Inflammatory macrophage treated with lipopolysaccharide for 1 hour (primary cell): ENCODE measurements around the gene CNDP2.

Source experiments
- DNase-seq, 2 donors: peaks; one replicate each; pipeline ENCODE4 v3.0.0-alpha.2; 2020 to 2022

CNDP2 gene

GRCh38 chr18:74495581-74496507 is at the start of gene CNDP2:
Gene CNDP2, plus strand, starts transcription at chr18:74496363. Its CDS starts 3,611 bp downstream, at chr18:74499974.
- peak; percentile 98 for DNase-seq

DNA sequence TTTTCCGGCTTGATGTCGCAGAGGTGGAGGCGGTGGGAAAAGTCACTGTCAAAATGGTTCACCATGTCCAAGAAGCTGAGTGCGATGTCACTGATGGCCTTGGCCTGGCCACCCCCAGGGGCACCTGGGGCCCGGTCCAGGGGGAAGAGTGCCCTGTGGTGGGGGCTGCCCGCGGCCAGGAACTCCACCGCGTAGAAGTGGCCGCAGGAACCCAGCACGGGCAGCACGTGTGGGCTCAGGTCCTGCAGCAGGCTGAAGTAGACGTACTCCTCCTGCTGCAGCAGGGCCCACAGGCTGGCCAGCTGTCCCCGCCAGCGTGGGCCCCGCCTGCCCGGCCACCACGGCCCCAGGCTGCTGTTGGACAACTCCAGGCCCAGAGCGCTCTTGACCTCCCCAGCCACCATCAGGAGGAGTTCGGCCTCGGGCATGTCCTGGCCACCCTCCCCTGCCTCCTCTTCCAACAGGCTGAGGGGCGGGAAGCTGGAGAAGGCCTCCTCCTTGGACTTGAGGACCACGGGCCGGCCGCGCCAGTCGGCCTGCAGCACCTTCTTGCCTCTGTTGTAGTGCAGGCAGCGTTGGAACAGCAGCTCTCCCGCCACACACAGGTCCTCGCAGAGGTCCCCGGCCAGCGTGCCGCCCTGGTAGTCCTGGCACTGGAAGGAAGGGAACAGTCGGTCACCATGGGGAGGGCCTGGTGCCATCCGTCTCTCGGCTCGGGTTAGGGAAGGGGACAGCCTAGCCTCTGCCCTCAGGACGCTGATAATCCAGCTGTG is 49.3 kb upstream of the CNDP2 start:
- no peak for DNase-seq

DNA sequence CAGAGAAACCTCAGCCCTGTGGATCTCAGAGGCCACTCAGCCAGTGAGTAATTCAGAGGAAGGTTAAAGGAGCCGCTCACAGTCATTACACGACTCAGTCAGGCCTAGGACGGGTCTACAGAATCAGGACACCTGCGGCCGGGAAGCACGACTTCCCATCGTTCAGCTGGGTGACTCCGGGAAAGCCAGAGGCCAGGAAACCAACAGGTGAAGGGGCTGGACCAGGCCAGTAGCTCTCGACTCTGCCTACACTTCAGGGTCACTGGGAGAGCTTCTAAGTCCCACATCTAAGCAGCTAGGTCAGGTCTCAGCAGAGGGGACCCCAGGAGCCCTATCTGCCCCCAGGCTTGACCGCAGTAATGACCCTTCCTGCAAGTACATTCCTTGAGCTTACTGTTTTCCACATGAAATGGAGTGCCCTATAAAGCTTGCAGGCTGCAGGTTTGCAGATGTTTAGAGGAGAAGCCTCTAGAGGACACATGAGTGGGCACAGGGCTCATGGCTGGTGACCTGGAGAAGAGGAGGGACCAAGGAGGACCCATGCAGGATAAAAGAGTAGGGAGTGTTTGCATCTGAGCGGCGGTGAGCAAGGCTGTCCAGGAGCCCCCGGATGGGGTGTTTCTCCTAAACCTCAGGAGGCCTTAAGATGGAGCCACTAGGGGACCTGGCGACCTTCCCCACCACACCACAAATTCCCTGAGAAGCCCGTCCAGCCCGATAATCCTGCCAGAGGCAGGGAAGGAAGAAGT is 48.6 kb upstream of the CNDP2 start:
- DNase-seq: no peak

DNA sequence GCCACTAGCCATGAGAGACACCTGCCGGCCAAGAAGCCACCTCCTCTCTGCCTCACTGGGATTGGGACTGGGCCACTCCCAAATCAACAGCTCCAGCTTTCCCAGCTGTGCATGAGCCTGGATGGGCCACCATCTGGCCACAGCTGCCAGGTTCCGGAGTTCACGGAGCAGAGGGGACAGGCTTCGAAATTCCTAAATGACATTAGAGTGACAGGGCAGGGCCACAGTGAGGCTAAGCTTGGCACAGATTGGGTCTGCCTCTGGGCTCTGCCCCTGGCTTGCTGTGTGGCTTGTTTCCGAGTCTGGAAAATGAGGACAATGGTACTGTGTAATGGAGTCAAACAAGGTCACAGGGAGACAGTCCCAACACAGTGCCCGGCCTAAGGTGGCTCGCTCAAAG is 45.5 kb upstream of the CNDP2 start:
- DNase-seq: no peak

- DNase-seq: no peak
Observed at GRCh38 chr18:74451148-74451547, 45.0 kb upstream of the CNDP2 start.

DNA sequence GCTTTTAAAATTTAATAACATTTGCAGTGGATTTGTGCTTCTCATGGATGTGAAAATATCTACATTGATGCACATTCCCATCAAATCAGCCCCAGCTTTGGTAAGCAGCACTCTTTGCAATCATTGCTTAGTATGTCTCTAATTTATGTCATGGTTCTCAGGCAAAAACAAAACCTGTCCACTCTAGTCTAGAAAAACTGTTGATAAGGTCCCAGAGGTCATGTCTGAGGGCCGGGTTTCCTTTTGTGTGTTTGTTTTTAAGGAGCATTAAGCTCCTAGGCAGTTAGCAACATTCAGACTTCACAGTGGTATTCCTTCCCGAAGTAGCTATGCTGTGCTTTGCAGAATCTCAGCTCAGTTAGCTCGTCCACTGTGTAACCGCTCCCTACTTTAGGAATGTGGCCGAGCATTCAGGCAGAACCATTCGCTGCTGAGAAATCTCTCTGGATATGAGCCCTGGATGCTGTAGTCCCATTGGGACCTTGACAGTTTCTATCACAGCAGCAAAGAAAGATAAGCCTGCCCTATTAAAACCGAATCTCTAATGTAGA is 43.1 kb upstream of the CNDP2 start:
- no peak for DNase-seq

- no peak for DNase-seq
Observed at GRCh38 chr18:74453642-74454198, 42.4 kb upstream of the CNDP2 start.

- DNase-seq: no peak
Observed at GRCh38 chr18:74454279-74454751, 41.8 kb upstream of the CNDP2 start.

DNA sequence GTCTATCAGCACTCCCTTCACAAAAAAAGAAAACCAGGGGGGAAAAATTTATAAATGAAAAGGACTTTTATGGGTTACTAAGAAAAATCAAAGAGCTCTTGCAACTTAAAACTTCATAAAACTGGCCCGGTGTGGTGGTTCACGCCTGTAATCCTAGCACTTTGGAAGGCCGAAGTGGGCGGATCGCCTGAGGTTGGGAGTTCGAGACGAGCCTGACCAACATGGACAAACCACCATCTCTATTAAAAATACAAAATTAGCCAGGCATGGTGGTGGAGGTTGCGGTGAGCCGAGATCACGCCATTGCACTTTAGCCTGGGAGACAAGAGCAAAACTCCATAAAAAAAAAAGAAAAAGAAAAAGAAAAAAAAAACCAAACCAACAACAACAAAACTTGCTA is 40.8 kb upstream of the CNDP2 start:
- no peak for DNase-seq

- peak; percentile 23 to 73 for DNase-seq
Observed at GRCh38 chr18:74456017-74456348, 40.2 kb upstream of the CNDP2 start.

GRCh38 chr18:74456349-74457042 is 39.7 kb upstream of the CNDP2 start:
- no peak for DNase-seq

DNA sequence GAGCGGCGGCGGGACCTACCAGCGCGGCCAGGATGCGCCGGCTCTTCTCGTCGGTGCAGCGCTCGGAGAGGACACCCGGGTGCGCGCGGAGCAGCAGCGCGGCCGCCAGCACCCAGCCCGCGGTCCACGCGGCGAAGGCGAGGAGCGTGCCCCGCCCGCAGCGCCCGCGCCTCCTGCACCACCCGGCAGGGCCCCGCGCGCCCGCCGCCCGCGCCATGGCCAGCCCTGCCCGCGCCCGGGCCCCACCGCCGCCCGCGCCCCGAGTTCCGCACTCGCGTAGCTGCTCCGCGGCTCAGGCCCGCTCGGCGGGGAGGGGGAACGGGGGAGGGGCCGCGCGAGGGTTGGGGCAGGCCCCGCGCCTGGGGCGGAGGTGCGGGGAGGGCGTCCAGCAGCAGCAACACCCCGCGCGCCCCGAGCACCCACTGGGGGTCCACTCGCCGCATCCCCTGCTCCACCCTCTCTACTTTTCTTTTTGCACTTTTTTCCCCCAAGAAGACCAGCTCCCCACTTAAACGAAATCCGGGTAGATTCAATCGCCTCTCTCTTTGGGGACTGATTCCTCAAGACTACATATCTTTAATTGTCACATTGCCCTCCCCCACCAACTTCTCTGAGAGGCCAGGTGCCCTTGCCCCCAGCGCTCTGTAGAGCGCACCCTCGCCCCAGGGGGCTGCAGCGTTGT is 39.0 kb upstream of the CNDP2 start, which contains the start of gene DIPK1C:
DIPK1C (minus strand) TSS at position 266 of the 682 bp plus-strand sequence; CDS start at position 217, 49 bp downstream.
- no peak for DNase-seq

DNA sequence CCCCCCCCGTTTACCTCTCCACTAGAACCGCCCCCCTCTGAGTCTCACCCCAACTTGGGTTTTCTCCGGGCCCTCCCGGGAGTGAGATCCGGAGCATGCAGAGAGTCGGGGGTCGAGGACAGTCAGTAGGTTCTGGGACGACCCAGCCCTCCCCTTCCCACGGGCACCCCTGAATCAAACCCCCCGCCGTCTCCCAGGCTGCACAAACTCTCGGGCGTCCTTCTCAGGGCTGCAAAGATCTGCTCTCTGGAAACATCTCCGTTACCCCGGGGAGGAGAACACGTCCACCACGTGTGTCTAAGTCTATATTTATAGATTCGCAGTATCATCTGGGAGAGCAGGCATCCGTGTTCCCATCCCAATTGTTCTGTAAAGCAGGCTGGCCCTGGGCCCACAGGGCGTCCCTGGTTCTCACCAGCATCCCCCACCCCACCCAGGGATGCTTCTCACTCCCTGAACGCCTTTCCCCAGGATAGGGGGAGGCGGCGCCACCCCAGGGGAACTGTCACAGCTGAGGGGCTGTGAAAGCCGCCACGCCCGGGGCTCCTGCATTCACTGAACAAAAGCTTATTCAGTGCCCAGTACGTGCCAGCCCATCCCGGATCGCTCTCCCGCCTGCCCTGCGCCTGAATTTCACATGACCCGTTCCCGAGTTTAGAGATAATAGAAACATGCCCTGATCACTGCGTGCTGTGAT is 38.3 kb upstream of the CNDP2 start:
- DNase-seq: no peak

GRCh38 chr18:74459889-74460288 is 36.3 kb upstream of the CNDP2 start:
- DNase-seq: no peak

- DNase-seq: no peak
Observed at GRCh38 chr18:74460825-74461224, 35.3 kb upstream of the CNDP2 start.

GRCh38 chr18:74463254-74463653 is 32.9 kb upstream of the CNDP2 start:
- DNase-seq: no peak

DNA sequence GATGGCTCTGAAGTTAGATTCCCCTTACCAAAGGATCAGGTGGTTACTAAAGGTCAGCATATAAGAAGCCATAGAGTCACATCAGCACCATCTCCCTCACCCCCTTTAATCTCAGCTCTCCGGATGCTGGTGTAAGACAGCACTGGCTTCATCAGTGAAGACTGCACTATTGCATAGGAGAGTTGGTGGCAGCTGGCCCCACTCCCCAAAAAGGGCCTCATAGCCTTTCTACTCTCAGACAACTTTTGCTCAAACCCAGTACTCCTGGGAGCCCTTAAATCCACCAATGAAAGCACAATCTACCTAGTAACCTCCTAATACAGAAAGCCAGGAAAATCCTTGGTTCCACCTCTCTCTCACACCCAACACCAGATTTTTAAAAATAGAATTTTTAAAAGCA is 32.2 kb upstream of the CNDP2 start:
- DNase-seq: no peak

GRCh38 chr18:74465775-74466174 is 30.4 kb upstream of the CNDP2 start:
- no peak for DNase-seq

DNA sequence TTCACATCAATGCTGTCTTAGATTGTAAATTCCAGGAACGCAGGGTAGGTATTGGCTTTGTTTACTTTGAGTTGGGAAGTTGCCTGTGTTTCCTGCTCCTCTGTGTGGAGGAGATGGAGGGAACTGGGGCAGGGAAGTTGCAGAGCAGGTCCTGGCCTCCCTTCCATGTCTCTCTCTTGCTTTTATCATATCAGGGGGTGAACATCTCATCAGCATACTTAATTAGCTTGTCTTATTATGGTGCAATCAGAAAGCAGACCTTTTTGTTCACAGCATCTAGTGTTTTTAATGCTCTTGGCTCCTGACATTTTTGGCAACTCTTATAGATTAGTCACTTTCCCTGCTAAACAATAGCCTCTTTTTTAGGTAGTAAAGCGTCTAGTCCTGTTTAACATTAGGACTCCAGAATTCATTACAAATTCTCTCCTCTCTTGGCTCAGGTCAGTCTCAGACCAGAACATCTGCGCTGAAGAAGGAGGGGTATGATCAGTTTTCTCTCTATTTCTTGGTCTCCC is 27.6 kb upstream of the CNDP2 start:
- no peak for DNase-seq

DNA sequence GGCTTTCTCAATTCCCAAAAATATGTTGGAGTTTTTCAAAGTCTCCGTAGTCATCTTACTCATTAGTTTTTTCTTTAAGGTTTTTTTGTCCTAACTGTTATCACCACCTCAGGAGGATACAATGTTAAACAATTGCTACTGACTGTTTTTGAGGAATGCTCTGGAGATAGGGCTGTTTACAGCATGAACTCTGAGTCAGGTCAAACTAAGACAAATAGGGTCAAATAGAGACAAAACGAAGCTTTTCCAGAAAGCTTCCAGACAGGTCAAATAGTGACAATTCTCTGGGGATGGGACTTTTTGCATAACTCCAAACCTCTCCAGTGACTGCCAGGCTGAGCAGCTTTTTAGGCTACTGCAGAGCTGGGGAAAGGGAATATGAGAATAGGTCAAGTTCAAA is 23.9 kb upstream of the CNDP2 start:
- DNase-seq: no peak
